Measurements from ENCODE around the gene CCDC50.

DNA sequence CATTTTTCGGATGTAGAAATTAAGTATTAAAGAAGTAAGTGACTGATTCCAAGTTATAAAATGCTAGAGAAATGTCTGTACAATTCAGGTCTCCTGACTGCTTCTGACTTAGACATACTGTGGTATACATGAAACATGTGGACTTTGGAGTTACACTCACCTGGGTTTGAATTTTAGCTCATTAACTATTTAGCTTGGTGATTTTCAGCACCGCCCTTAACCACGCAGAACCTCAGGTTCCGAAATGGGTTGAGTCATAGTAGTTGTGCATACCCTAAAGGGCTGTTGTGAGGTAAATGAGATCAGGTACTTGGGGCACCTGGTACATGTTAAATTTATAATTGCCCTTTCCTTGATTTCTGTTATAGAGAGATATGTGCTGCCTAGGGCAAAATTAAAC lies 34.0 kb downstream of the CCDC50 start:
- TF ChIP-seq GATA3 (IDR thresholded peaks at IDR 0.05; ENCODE audit: low read depth, low read length) = no peak
- TF ChIP-seq GATA2 (IDR thresholded peaks at IDR 0.05; ENCODE audit: low read depth, low read length) = no peak

All from SH-SY5Y (cell line).